ENCODE results near the gene TEN1. TPM values are rescaled to one million over a fixed set of nuclear protein-coding genes. Genes with fewer than 3 reads are reported as not detected.
A peak's percentile ranks its signal among the peaks of the same experiment; 100 is the strongest.

Gene TEN1
- total and polyA plus RNA-seq, 4 donors = 8.9 to 19.7 (median 16.9) TPM

GRCh38 chr17:76014925-76015261, 35.9 kb downstream of the TEN1 start:
- Histone ChIP-seq H3K4me3 (ENCODE audit: low read length in 2 of 2) (no peak overlapping the region), H3K27me3 (ENCODE audit: control insufficient read depth in 1 of 2, insufficient read depth in 2 of 2, low read length in 1 of 2) (no peaks in the 10 kb centered on the region), H3K9me3 (ENCODE audit: control insufficient read depth, low read length) (no peaks in the 10 kb centered on the region), H3K36me3 (ENCODE audit: control insufficient read depth in 1 of 2, insufficient read depth in 2 of 2, low read length in 1 of 2) (no peaks in the 10 kb centered on the region), H3K27ac (ENCODE audit: low read depth in 1 of 2, low read length in 2 of 2) (no peak overlapping the region), H3K4me1 (ENCODE audit: control insufficient read depth in 1 of 2, insufficient read depth in 2 of 2, low read length in 2 of 2) (no peaks in the 10 kb centered on the region)
- WGBS, 2 donors = 75 to 82% methylated on average over 22 to 26 of the region's 26 CpGs
- intact Hi-C loops (cut with DNase I) = loop anchor here in 1 of 2 donors (5.0 kb wide), 1 partner anchor 262 kb away; no protein-coding TSS in a partner anchor
- ATAC-seq (ENCODE audit: low FRiP score) = peak; percentile 5
- no peak for DNase-seq

DNA sequence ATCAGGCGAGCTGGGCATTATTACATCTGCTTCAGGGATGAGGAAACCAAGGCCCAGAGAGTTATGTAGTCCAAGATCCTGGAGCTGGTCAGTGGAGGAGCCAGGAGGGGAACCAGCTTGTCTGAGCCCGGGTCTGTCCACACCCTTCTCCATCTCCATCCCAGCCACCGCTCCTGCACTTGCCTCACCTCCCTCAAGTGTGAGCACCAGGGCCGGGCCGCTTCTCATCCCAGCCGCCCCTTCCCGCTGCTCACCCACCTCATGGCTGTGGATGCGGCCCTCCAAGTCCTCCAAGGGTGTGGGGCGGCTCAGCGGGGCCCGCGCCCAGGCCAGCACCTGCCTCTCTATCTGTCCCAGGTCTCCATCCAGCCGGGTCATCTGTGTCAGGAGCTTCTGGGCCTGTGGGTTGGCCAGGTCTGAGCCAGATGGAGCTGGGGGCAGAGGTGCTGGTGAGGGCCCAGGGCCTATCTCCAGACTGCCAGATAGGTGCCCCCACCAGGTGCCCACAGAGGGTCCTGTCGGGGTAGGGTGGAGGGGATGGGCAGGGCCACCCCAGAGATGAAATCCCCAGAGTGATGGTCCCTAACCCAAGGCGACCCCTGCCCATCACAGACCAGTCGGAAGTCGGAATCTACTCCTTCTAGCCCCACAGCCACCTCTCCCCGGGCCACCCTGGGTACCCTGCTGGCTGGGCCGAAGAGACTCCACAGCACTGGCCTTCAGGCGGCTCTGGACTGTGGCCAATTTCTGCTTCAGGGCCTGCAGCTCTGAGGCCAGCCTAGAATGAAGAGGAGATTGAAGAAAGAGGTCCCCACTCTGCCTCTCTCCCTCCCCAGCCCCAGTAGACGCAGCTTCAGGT, 38.7 kb downstream of the TEN1 start:
- WGBS, 2 donors = 88 to 89% methylated on average over 21 of the region's 21 CpGs
- H3K9me3 ChIP-seq (ENCODE audit: control insufficient read depth, low read length) = no peaks in the 10 kb centered on the region
- H3K4me3 ChIP-seq (ENCODE audit: low read length in 2 of 2) = no peak overlapping the region
- H3K36me3 ChIP-seq (ENCODE audit: control insufficient read depth in 1 of 2, insufficient read depth in 2 of 2, low read length in 1 of 2) = no peaks in the 10 kb centered on the region
- no peaks in the 10 kb centered on the region for H3K4me1 ChIP-seq (ENCODE audit: control insufficient read depth in 1 of 2, insufficient read depth in 2 of 2, low read length in 2 of 2)
- DNase-seq (no peak), ATAC-seq (ENCODE audit: low FRiP score) (no peak)
- intact Hi-C loops (cut with DNase I) = no loop called here
- H3K27me3 ChIP-seq (ENCODE audit: control insufficient read depth in 1 of 2, insufficient read depth in 2 of 2, low read length in 1 of 2) = no peaks in the 10 kb centered on the region
- H3K27ac ChIP-seq (ENCODE audit: low read depth in 1 of 2, low read length in 2 of 2) = no peak overlapping the region

- H3K27me3 ChIP-seq (ENCODE audit: control insufficient read depth in 1 of 2, insufficient read depth in 2 of 2, low read length in 1 of 2) = no peaks in the 10 kb centered on the region
- H3K4me1 ChIP-seq (ENCODE audit: control insufficient read depth in 1 of 2, insufficient read depth in 2 of 2, low read length in 2 of 2) = no peaks in the 10 kb centered on the region
- DNase-seq (no peak), ATAC-seq (ENCODE audit: low FRiP score) (no peak)
- no peak overlapping the region for H3K4me3 ChIP-seq (ENCODE audit: low read length in 2 of 2)
- no peaks in the 10 kb centered on the region for H3K36me3 ChIP-seq (ENCODE audit: control insufficient read depth in 1 of 2, insufficient read depth in 2 of 2, low read length in 1 of 2)
- H3K9me3 ChIP-seq (ENCODE audit: control insufficient read depth, low read length) = no peaks in the 10 kb centered on the region
- WGBS, 2 donors = 83 to 85% methylated on average over 11 of the region's 11 CpGs
- intact Hi-C loops (cut with DNase I) = no loop called here
- no peak overlapping the region for H3K27ac ChIP-seq (ENCODE audit: low read depth in 1 of 2, low read length in 2 of 2)
These were observed 39.3 kb downstream of the TEN1 start for GRCh38 chr17:76018340-76018680.

DNA sequence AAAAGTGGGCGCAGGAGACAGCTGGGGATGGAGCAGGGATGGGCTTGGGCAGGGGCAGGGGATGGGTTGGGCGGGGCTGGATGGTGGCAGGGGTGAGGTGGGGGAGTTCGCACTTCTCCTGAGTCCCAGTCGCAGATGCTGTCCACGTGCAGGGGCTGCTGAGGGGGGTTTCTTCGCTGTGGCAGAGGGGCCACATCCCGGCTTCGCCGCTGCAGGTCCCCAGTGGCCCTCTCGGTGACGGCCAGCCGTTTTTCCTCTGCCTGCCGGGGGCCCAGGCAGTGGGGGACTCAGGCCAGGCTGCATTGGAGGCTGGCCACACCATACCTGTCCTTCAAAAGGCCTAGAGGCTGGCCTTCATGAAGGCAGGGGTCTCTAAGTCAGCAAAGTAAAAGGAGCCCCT, 39.8 kb downstream of the TEN1 start:
- ATAC-seq (ENCODE audit: low FRiP score) (no peak), DNase-seq (no peak)
- Histone ChIP-seq H3K27ac (ENCODE audit: low read depth in 1 of 2, low read length in 2 of 2) (no peak overlapping the region), H3K27me3 (ENCODE audit: control insufficient read depth in 1 of 2, insufficient read depth in 2 of 2, low read length in 1 of 2) (no peaks in the 10 kb centered on the region), H3K4me3 (ENCODE audit: low read length in 2 of 2) (no peak overlapping the region), H3K36me3 (ENCODE audit: control insufficient read depth in 1 of 2, insufficient read depth in 2 of 2, low read length in 1 of 2) (no peaks in the 10 kb centered on the region), H3K9me3 (ENCODE audit: control insufficient read depth, low read length) (no peaks in the 10 kb centered on the region), H3K4me1 (ENCODE audit: control insufficient read depth in 1 of 2, insufficient read depth in 2 of 2, low read length in 2 of 2) (no peaks in the 10 kb centered on the region)
- intact Hi-C loops (cut with DNase I) = no loop called here
- WGBS, 2 donors = 82 to 84% methylated on average over 13 of the region's 13 CpGs

GRCh38 chr17:76019833-76020467, 40.9 kb downstream of the TEN1 start:
- intact Hi-C loops (cut with DNase I) = no loop called here
- 88 to 89% methylated on average over 6 of the region's 6 CpGs for WGBS, 2 donors
- no peak overlapping the region for H3K27ac ChIP-seq (ENCODE audit: low read depth in 1 of 2, low read length in 2 of 2)

GRCh38 chr17:76022285-76022684, 43.2 kb downstream of the TEN1 start:
- Histone ChIP-seq H3K27ac (ENCODE audit: low read depth in 1 of 2, low read length in 2 of 2) (no peak overlapping the region), H3K4me3 (ENCODE audit: low read length in 2 of 2) (no peak overlapping the region), H3K27me3 (ENCODE audit: control insufficient read depth in 1 of 2, insufficient read depth in 2 of 2, low read length in 1 of 2) (no peaks in the 10 kb centered on the region), H3K9me3 (ENCODE audit: control insufficient read depth, low read length) (no peaks in the 10 kb centered on the region), H3K4me1 (ENCODE audit: control insufficient read depth in 1 of 2, insufficient read depth in 2 of 2, low read length in 2 of 2) (no peaks in the 10 kb centered on the region), H3K36me3 (ENCODE audit: control insufficient read depth in 1 of 2, insufficient read depth in 2 of 2, low read length in 1 of 2) (no peaks in the 10 kb centered on the region)
- ATAC-seq (ENCODE audit: low FRiP score) (no peak), DNase-seq (no peak)
- intact Hi-C loops (cut with DNase I) = no loop called here
- 81 to 83% methylated on average over 21 to 24 of the region's 24 CpGs for WGBS, 2 donors

More at GRCh38 chr17:76019833-76020467, 40.9 kb downstream of the TEN1 start:
- no peak for ATAC-seq (ENCODE audit: low FRiP score)
- Histone ChIP-seq H3K9me3 (ENCODE audit: control insufficient read depth, low read length) (no peaks in the 10 kb centered on the region), H3K36me3 (ENCODE audit: control insufficient read depth in 1 of 2, insufficient read depth in 2 of 2, low read length in 1 of 2) (no peaks in the 10 kb centered on the region), H3K4me1 (ENCODE audit: control insufficient read depth in 1 of 2, insufficient read depth in 2 of 2, low read length in 2 of 2) (no peaks in the 10 kb centered on the region), H3K27me3 (ENCODE audit: control insufficient read depth in 1 of 2, insufficient read depth in 2 of 2, low read length in 1 of 2) (no peaks in the 10 kb centered on the region), H3K4me3 (ENCODE audit: low read length in 2 of 2) (no peak overlapping the region)
- no peak for DNase-seq

GRCh38 chr17:76022973-76023899, 44.2 kb downstream of the TEN1 start:
- no peak overlapping the region for H3K27ac ChIP-seq (ENCODE audit: low read depth in 1 of 2, low read length in 2 of 2)
- no peaks in the 10 kb centered on the region for H3K9me3 ChIP-seq (ENCODE audit: control insufficient read depth, low read length)
- no peak overlapping the region for H3K4me3 ChIP-seq (ENCODE audit: low read length in 2 of 2)
- H3K27me3 ChIP-seq (ENCODE audit: control insufficient read depth in 1 of 2, insufficient read depth in 2 of 2, low read length in 1 of 2) = no peaks in the 10 kb centered on the region
- intact Hi-C loops (cut with DNase I) = no loop called here
- ATAC-seq (ENCODE audit: low FRiP score) (no peak), DNase-seq (no peak)
- 87 to 89% methylated on average over 27 to 28 of the region's 28 CpGs for WGBS, 2 donors
- H3K4me1 ChIP-seq (ENCODE audit: control insufficient read depth in 1 of 2, insufficient read depth in 2 of 2, low read length in 2 of 2) = no peaks in the 10 kb centered on the region
- no peaks in the 10 kb centered on the region for H3K36me3 ChIP-seq (ENCODE audit: control insufficient read depth in 1 of 2, insufficient read depth in 2 of 2, low read length in 1 of 2)

DNA sequence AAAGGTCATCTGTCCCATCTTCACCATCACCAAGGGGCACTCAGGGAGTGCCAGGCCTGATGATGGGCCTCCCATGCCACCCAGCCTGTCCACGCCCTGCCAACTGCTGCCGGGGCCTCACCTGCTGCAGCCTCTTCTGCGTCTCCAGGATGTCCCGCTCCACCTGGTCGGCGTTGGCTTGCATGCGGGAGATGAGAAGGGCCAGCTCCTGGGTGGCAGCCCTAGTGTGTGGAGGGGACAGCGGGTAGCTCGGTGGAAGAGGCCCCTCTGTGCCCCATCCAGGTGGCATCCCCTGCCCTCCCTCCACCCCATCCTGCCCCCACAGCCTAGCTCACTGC, 44.8 kb downstream of the TEN1 start:
- Histone ChIP-seq H3K9me3 (ENCODE audit: control insufficient read depth, low read length) (no peaks in the 10 kb centered on the region), H3K27me3 (ENCODE audit: control insufficient read depth in 1 of 2, insufficient read depth in 2 of 2, low read length in 1 of 2) (no peaks in the 10 kb centered on the region), H3K36me3 (ENCODE audit: control insufficient read depth in 1 of 2, insufficient read depth in 2 of 2, low read length in 1 of 2) (no peaks in the 10 kb centered on the region), H3K4me1 (ENCODE audit: control insufficient read depth in 1 of 2, insufficient read depth in 2 of 2, low read length in 2 of 2) (no peaks in the 10 kb centered on the region), H3K4me3 (ENCODE audit: low read length in 2 of 2) (no peak overlapping the region), H3K27ac (ENCODE audit: low read depth in 1 of 2, low read length in 2 of 2) (no peak overlapping the region)
- intact Hi-C loops (cut with DNase I) = no loop called here
- DNase-seq = no peak
- ATAC-seq (ENCODE audit: low FRiP score) = no peak
- WGBS, 2 donors = 90 to 94% methylated on average over 9 of the region's 9 CpGs

All from aorta (tissue), 5 donors.